CD8-positive, alpha-beta memory T cell (primary cell): Measurements from ENCODE around the gene RPS2. TPM values are rescaled to one million over a fixed set of nuclear protein-coding genes. Genes with fewer than 3 reads are reported as not detected.
"Not testable (repeated sequence)": the region's sequence is repeated elsewhere in the genome, so short reads cannot be mapped to it uniquely, and the experiment has no call there.

ENCODE experiments used
- CTCF ChIA-PET: fragments of 350-600 bp; sonication (Branson Sonifier 250); formaldehyde crosslinking; loops from one replicate; lab custom pipeline; 2021; ENCODE audit warnings: antibody characterized with exemption; lab: Charles Lee
- POLR2A ChIA-PET: fragments of 350-600 bp; sonication (Branson Sonifier 250); formaldehyde crosslinking; loops from one replicate; lab custom pipeline; 2021; ENCODE audit warnings: antibody characterized with exemption; lab: Charles Lee
- DNase-seq, 5 donors: peaks; one replicate each; pipeline versions ENCODE4 v3.0.0 to v3.0.0-alpha.2; 2020 to 2022; ENCODE audit warnings: mixed read lengths in 1 of 5
- H3K27ac ChIP-seq: one replicate; pipeline ENCODE4 v1.7.0; 2013; ENCODE audit warnings: low read depth, mild to moderate bottlenecking, low read length, moderate library complexity
- H3K27me3 ChIP-seq: 2 replicates; pipeline ENCODE4 v1.7.0; 2013; ENCODE audit warnings: low read length, mild to moderate bottlenecking; ENCODE audit not compliant: insufficient read depth, poor library complexity, severe bottlenecking
- H3K36me3 ChIP-seq: 2 replicates; pipeline ENCODE4 v1.7.0; 2013; ENCODE audit warnings: mild to moderate bottlenecking, low read length, moderate library complexity; ENCODE audit not compliant: insufficient read depth
- H3K4me1 ChIP-seq: 2 replicates; pipeline ENCODE4 v1.7.0; 2013; ENCODE audit warnings: mild to moderate bottlenecking, low read length, moderate library complexity; ENCODE audit not compliant: insufficient read depth
- H3K4me3 ChIP-seq: 2 replicates; pipeline ENCODE4 v1.7.0; 2013; ENCODE audit warnings: mild to moderate bottlenecking, low read length
- H3K9me3 ChIP-seq: 2 replicates; pipeline ENCODE4 v1.7.0; 2013; ENCODE audit warnings: mild to moderate bottlenecking, low read length
- H3K27ac Mint-ChIP-seq, 8 donors: one replicate each; pipeline ENCODE4 v1.8.0; 2020 to 2021; ENCODE audit warnings: mixed read lengths in 8 of 8, mild to moderate bottlenecking in 6 of 8, inconsistent platforms in 3 of 8, moderate library complexity in 3 of 8
- H3K27me3 Mint-ChIP-seq, 2 donors: one replicate each; pipeline ENCODE4 v1.8.0; 2020 to 2021; ENCODE audit warnings: mixed read lengths in 2 of 2, mild to moderate bottlenecking in 1 of 2, moderate library complexity in 1 of 2
- H3K36me3 Mint-ChIP-seq, 3 donors: one replicate each; pipeline ENCODE4 v1.8.0; 2020 to 2021; ENCODE audit warnings: mixed read lengths in 3 of 3, inconsistent platforms in 1 of 3, mild to moderate bottlenecking in 1 of 3
- H3K4me1 Mint-ChIP-seq, 3 donors: one replicate each; pipeline ENCODE4 v1.8.0; 2020 to 2021; ENCODE audit warnings: mixed read lengths in 3 of 3, inconsistent platforms in 1 of 3, mild to moderate bottlenecking in 1 of 3
- H3K4me3 Mint-ChIP-seq, 7 donors: one replicate each; pipeline ENCODE4 v1.8.0; 2020 to 2021; ENCODE audit warnings: mixed read lengths in 7 of 7, mild to moderate bottlenecking in 6 of 7, moderate library complexity in 4 of 7, inconsistent platforms in 2 of 7
- H3K9me3 Mint-ChIP-seq, 5 donors: one replicate each; pipeline ENCODE4 v1.8.0; 2020 to 2022; ENCODE audit warnings: mixed read lengths in 5 of 5, mild to moderate bottlenecking in 3 of 5, moderate library complexity in 2 of 5, inconsistent platforms in 1 of 5
- polyA plus RNA-seq: library from polyadenylated mRNA; unstranded; fragments of 300-500 nt; fragmentation: Illumina TruSeq; gene quantifications from one replicate; pipeline ENCODE4 v1.2.3, GENCODE V29; 2021
- total RNA-seq, 2 experiments: library from RNA; stranded (reverse); gene quantifications; one replicate each; pipeline ENCODE4 v1.2.3, GENCODE V29; 2021

RPS2 gene
- total and polyA plus RNA-seq, 3 experiments from 2014 or later, result 5,023 to 5,213 (median 5,049) TPM

- DNase-seq, result no peak
- Histone ChIP-seq H3K9me3 (no peaks in the 10 kb centered on the region), H3K27me3 (no peaks in the 10 kb centered on the region), H3K36me3 (peaks cover 9% of the 10 kb centered on the region), H3K4me1 (peaks cover 16% of the 10 kb centered on the region), H3K27ac (peak overlapping the region; percentile 72), H3K4me3 (peak overlapping the region; percentile 79)
- Mint-ChIP-seq H3K27ac (peak overlapping the region in 2 of 8 donors; percentile 17 to 68), H3K4me3 (peak overlapping the region; percentile 80 to 95 (median 88)), H3K36me3 (peaks cover 0 to 24% (median 1%) of the 10 kb centered on the region in 3 donors), H3K9me3 (no peaks in the 10 kb centered on the region), H3K27me3 (no peaks in the 10 kb centered on the region), H3K4me1 (peaks cover 8 to 24% (median 11%) of the 10 kb centered on the region in 3 donors)
- POLR2A ChIA-PET, result interaction anchor here (1.7 kb wide), 1 partner anchor 23 kb away, joined by 16 read pairs; the partner anchor contains the start of gene RPS2
- CTCF ChIA-PET, result interaction anchor here (1.1 kb wide), 1 partner anchor 16 kb away, joined by 6 read pairs; no protein-coding TSS in a partner anchor
These were observed 22.4 kb downstream of the RPS2 start for GRCh38 chr16:1942047-1942809.

GRCh38 chr16:1941162-1942046, 23.2 kb downstream of the RPS2 start:
- Mint-ChIP-seq H3K27me3 (no peaks in the 10 kb centered on the region), H3K4me3 (peak overlapping the region; percentile 40 to 95 (median 87)), H3K36me3 (peaks cover 0 to 26% (median 1%) of the 10 kb centered on the region in 3 donors), H3K27ac (peak overlapping the region in 2 of 8 donors; percentile 26 to 66), H3K9me3 (no peaks in the 10 kb centered on the region), H3K4me1 (peaks cover 8 to 24% (median 11%) of the 10 kb centered on the region in 3 donors)
- no peak overlapping the region for H3K4me3 ChIP-seq
- H3K9me3 ChIP-seq, result no peaks in the 10 kb centered on the region
- H3K4me1 ChIP-seq, result peaks cover 16% of the 10 kb centered on the region
- POLR2A ChIA-PET, result no interaction called here
- DNase-seq, result no peak
- no peaks in the 10 kb centered on the region for H3K27me3 ChIP-seq
- peak overlapping the region; percentile 72 for H3K27ac ChIP-seq
- peaks cover 9% of the 10 kb centered on the region for H3K36me3 ChIP-seq
- CTCF ChIA-PET, result interaction anchor here (1.2 kb wide), 1 partner anchor 14 kb away, joined by 3 read pairs; no protein-coding TSS in a partner anchor

- no peaks in the 10 kb centered on the region for H3K9me3 ChIP-seq
- no peak overlapping the region for H3K4me3 ChIP-seq
- Mint-ChIP-seq H3K36me3 (peaks cover 0 to 26% (median 1%) of the 10 kb centered on the region in 3 donors), H3K9me3 (no peaks in the 10 kb centered on the region), H3K4me1 (peaks cover 8 to 24% (median 11%) of the 10 kb centered on the region in 3 donors), H3K27ac (no peak overlapping the region), H3K27me3 (no peaks in the 10 kb centered on the region), H3K4me3 (peak overlapping the region in 2 of 7 donors; percentile 23 to 30)
- DNase-seq, result no peak
- peaks cover 9% of the 10 kb centered on the region for H3K36me3 ChIP-seq
- CTCF ChIA-PET, result interaction anchor here (1.2 kb wide), 1 partner anchor 15 kb away, joined by 3 read pairs; no protein-coding TSS in a partner anchor
- H3K27ac ChIP-seq, result no peak overlapping the region
- no peaks in the 10 kb centered on the region for H3K27me3 ChIP-seq
- POLR2A ChIA-PET, result no interaction called here
- peaks cover 16% of the 10 kb centered on the region for H3K4me1 ChIP-seq
These were observed 24.1 kb downstream of the RPS2 start for GRCh38 chr16:1940273-1941161.

GRCh38 chr16:1939833-1940232, 24.8 kb downstream of the RPS2 start:
- H3K27me3 Mint-ChIP-seq, H3K9me3 ChIP-seq, DNase-seq, H3K27me3 ChIP-seq, H3K4me3 ChIP-seq, H3K27ac ChIP-seq, H3K27ac Mint-ChIP-seq, CTCF ChIA-PET, H3K9me3 Mint-ChIP-seq, POLR2A ChIA-PET, H3K36me3 ChIP-seq: not testable (repeated sequence)
- H3K4me3 Mint-ChIP-seq, result peak overlapping the region in 1 of 7 donors; percentile 27
- peaks cover 0 to 26% (median 1%) of the 10 kb centered on the region in 3 donors for H3K36me3 Mint-ChIP-seq
- H3K4me1 ChIP-seq, result peaks cover 16% of the 10 kb centered on the region
- H3K4me1 Mint-ChIP-seq, result peaks cover 8 to 24% (median 11%) of the 10 kb centered on the region in 3 donors

GRCh38 chr16:1938910-1939309, 25.7 kb downstream of the RPS2 start:
- Histone ChIP-seq H3K36me3 (peaks cover 9% of the 10 kb centered on the region), H3K4me3 (no peak overlapping the region), H3K4me1 (peaks cover 16% of the 10 kb centered on the region), H3K27ac (no peak overlapping the region), H3K27me3 (no peaks in the 10 kb centered on the region), H3K9me3 (no peaks in the 10 kb centered on the region)
- no peak for DNase-seq
- peaks cover 0 to 26% (median 1%) of the 10 kb centered on the region in 3 donors for H3K36me3 Mint-ChIP-seq
- H3K27ac Mint-ChIP-seq, result peak overlapping the region in 1 of 8 donors; percentile 47
- ChIA-PET CTCF (interaction anchor here (1.2 kb wide), 1 partner anchor 10 kb away, joined by 3 read pairs; no protein-coding TSS in a partner anchor), POLR2A (no interaction called here)
- H3K9me3 Mint-ChIP-seq, result no peaks in the 10 kb centered on the region
- H3K27me3 Mint-ChIP-seq, result no peaks in the 10 kb centered on the region
- H3K4me3 Mint-ChIP-seq, result peak overlapping the region in 1 of 7 donors; percentile 73
- peaks cover 5 to 24% (median 11%) of the 10 kb centered on the region in 3 donors for H3K4me1 Mint-ChIP-seq

GRCh38 chr16:1938316-1938715, 26.3 kb downstream of the RPS2 start:
- no peak overlapping the region for H3K27ac Mint-ChIP-seq
- no peak for DNase-seq
- H3K36me3 Mint-ChIP-seq, result peaks cover 0 to 26% (median 1%) of the 10 kb centered on the region in 3 donors
- H3K9me3 Mint-ChIP-seq, result no peaks in the 10 kb centered on the region
- ChIA-PET POLR2A (no interaction called here), CTCF (interaction anchor here (1.2 kb wide), 1 partner anchor 9 kb away, joined by 3 read pairs; no protein-coding TSS in a partner anchor)
- Histone ChIP-seq H3K4me1 (peaks cover 16% of the 10 kb centered on the region), H3K4me3 (no peak overlapping the region), H3K36me3 (peaks cover 9% of the 10 kb centered on the region), H3K9me3 (no peaks in the 10 kb centered on the region), H3K27ac (no peak overlapping the region), H3K27me3 (no peaks in the 10 kb centered on the region)
- H3K4me1 Mint-ChIP-seq, result peaks cover 3 to 20% (median 11%) of the 10 kb centered on the region in 3 donors
- no peaks in the 10 kb centered on the region for H3K27me3 Mint-ChIP-seq
- H3K4me3 Mint-ChIP-seq, result peak overlapping the region in 1 of 7 donors; percentile 54

- Histone ChIP-seq H3K4me3 (no peak overlapping the region), H3K27ac (no peak overlapping the region), H3K4me1 (peaks cover 8% of the 10 kb centered on the region), H3K36me3 (peaks cover 9% of the 10 kb centered on the region), H3K27me3 (no peaks in the 10 kb centered on the region), H3K9me3 (no peaks in the 10 kb centered on the region)
- H3K4me1 Mint-ChIP-seq, result peaks cover 3 to 9% (median 7%) of the 10 kb centered on the region in 3 donors
- DNase-seq, result no peak
- H3K9me3 Mint-ChIP-seq, result no peaks in the 10 kb centered on the region
- H3K27me3 Mint-ChIP-seq, result no peaks in the 10 kb centered on the region
- no peak overlapping the region for H3K27ac Mint-ChIP-seq
- H3K36me3 Mint-ChIP-seq, result peaks cover 0 to 22% (median 1%) of the 10 kb centered on the region in 3 donors
- H3K4me3 Mint-ChIP-seq, result no peak overlapping the region
- CTCF ChIA-PET, result no interaction called here
- POLR2A ChIA-PET, result no interaction called here
These were observed 27.6 kb downstream of the RPS2 start for GRCh38 chr16:1936945-1937479.
